GM10266 (cell line): Measurements from ENCODE around the gene DDAH1.
"Not testable (repeated sequence)": the region's sequence is repeated elsewhere in the genome, so short reads cannot be mapped to it uniquely, and the experiment has no call there.

ENCODE experiments used
- DNase-seq: peaks from one replicate; pipeline ENCODE4 v3.0.0; 2012; ENCODE audit errors: extremely low spot score
- TF ChIP-seq, protein P1 (sequence below): IDR thresholded peaks from 2 replicates; pipeline ENCODE4 v1.5.1; 2012; ENCODE audit warnings: mild to moderate bottlenecking, low read depth; ENCODE audit not compliant: control insufficient read depth, insufficient read depth; ENCODE audit errors: missing control alignments

DDAH1 gene

DNA sequence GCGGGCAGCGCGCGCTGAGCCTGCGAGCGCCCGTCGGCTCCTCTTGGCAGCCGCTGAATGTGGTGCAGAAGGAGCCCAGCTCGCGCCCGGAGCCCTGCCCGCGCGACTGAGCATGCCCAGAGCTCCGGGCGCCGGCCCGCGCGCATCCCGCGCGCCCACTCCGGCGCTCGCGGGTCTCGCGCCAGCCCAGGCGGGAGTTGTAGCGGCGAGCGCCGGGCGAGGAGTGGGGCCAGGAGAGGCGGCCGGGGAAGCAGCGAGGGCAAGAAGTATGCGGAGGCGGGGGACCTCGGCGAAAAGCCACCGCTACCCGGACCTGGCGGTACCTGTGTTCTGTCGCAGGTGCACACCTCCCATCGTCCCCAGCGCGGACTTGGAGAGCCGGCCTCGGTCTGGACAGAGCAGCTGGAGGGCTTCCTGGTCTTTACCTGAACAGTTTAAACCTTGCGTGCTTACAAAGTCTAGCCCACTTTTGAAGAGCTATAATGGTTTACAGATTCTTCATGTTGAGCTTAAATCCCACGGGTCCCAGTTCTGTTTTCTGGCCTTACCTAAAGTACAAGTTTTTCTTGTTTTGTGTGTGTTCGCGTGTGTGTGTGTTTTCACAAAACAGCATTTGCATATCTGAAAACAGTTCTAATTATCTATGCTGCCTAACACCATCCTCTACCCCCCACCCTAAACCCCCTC is at the start of gene DDAH1:
Gene DDAH1 (minus strand): TSS at position 61 of the 687 bp plus-strand sequence. CDS start 114 bp downstream, outside the sequence.
- peak; percentile 49 for DNase-seq
- TF ChIP-seq, protein P1, sequence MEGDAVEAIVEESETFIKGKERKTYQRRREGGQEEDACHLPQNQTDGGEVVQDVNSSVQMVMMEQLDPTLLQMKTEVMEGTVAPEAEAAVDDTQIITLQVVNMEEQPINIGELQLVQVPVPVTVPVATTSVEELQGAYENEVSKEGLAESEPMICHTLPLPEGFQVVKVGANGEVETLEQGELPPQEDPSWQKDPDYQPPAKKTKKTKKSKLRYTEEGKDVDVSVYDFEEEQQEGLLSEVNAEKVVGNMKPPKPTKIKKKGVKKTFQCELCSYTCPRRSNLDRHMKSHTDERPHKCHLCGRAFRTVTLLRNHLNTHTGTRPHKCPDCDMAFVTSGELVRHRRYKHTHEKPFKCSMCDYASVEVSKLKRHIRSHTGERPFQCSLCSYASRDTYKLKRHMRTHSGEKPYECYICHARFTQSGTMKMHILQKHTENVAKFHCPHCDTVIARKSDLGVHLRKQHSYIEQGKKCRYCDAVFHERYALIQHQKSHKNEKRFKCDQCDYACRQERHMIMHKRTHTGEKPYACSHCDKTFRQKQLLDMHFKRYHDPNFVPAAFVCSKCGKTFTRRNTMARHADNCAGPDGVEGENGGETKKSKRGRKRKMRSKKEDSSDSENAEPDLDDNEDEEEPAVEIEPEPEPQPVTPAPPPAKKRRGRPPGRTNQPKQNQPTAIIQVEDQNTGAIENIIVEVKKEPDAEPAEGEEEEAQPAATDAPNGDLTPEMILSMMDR, result no peak

DNA sequence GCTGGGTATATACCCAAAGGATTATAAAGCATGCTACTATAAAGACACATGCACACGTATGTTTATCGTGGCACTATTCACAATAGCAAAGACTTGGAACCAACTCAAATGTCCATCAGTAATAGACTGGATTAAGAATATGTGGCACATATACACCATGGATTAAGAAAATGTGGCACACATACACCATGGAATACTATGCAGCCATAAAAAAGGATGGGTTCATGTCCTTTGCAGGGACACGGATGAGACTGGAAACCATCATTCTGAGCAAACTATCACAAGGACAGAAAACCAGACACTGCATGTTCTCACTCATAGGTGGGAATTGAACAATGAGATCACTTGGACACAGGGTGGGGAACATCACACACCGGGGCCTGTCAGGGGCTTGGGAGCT is 49.0 kb upstream of the DDAH1 start:
- not testable (repeated sequence) for DNase-seq

DNA sequence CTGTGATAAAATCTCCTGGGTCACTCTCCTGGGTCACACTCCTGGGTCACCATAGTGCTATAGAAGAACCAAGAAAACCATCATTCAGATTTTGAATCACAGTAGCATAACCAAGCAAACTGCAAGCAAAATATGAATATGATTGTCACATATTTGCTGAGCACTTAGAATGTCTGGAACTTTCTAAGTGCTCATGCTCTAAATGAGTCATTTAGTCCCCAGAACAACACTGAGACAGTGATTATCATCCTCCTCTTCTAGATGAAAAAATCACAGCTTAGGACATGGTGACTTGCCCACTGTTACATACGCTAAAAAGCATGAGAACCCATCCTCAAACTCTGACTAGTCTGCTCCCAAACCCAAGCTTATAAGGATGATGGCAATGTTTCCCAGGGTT is 39.5 kb upstream of the DDAH1 start:
- no peak for DNase-seq

DNA sequence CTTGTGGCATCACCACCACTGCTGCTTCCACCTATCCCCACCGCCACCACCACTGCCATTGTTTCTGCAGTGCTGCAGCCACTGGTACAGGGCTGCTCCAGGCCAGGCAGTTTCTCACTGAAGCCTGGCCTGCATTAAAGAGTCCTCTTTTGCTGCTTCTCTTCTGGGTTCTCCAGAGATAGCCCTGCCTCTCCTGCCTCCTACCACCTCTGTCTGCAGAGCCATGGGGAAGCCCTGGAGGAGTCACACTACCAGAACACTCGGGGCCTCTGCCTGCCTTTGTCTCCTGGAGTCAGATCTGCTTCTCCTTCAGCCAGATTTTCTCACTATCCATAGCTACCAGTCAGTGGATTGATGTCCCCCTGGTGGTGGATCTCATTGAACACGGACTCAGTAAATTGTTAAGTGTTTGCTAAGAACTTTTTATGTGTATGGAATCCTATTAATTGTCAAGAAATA is 37.7 kb upstream of the DDAH1 start:
- DNase-seq, result no peak
- TF ChIP-seq, protein P1, result no peak

More for the DNA sequence above, 39.5 kb upstream of the DDAH1 start:
- TF ChIP-seq, protein P1, result no peak

DNA sequence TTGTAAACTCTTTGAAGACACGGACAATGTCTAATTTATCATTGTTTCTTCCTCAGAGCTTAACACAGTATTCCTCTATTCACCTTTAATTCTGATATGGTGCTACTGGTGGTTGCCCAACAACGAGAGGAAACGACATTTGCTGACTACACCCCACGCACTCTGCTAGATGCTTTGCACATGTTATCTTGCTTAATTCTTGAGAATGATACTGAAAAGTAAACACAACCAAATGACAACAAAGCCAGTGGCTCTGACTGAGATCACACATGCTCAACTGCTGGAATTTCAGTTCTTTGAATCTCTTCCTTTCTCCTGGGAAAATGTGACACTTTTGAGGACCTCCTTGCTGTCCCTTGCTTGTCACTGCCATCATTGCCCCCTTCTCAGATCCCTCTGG is 37.2 kb upstream of the DDAH1 start:
- DNase-seq, result no peak
- TF ChIP-seq, protein P1, result no peak

DNA sequence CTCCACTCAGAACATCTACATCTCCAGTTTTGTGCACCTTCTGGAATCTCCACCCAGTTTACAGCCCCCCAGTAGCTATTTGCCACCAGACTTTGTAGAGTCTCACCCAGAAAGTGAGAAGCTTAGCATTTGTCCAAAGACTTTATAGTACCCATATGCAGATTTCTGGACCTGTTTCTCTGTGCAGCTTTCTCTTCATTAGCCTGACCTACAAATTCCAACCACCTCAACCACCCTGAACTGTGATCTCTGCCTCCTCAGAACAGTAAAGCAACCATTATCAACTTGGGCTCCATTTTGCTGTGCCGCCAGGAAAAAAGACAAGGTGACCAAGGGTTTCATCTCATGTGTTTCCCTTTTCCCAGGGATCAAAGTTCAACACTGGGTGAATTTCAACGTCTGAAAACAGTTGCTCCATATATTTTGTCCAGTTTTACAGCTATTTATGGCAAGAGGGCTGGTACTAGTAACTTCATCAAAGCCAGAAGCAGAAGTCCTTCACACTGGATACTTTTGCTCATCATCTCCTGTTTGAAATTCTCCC is 36.5 kb upstream of the DDAH1 start:
- TF ChIP-seq, protein P1, result no peak
- no peak for DNase-seq

DNA sequence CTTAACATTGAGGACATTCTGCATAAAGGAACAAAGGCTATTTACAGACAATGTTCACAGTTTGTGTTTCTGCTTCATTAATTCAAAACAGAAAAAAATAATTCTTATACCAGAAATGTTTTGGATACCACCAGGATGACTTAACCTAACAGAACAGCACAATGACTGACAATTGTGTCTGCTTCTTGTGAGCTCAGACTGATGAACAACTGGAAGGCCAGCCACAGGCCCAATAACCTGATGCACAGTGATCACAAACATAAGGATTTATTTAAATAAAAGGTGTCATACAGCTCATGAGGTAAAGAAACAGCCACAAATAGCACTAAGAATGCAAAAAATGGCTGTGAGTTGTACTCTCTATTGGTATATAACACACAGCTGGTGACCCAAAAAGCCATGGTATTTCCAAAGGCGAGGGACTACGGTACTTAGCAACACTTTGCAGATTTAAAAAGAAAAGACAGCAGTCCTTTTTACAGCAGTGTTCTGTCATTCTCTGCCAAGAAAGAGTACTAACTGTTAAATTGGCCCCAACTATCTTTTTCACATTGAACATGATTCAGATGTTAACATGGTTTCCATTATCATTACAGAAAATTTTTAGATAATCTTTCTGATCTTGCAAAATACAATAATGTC is 32.1 kb upstream of the DDAH1 start:
- DNase-seq, result no peak
- TF ChIP-seq, protein P1, result no peak
